Measurements from ENCODE around the gene N4BP3. TPM values are rescaled to one million over a fixed set of nuclear protein-coding genes. Genes with fewer than 3 reads are reported as not detected.

N4BP3 gene
- total and polyA plus RNA-seq, 2 of the 4 experiments (the other 2 are of a cell fraction), result 0.14 to 0.18 TPM

- Histone ChIP-seq H4K91ac (ENCODE audit: insufficient read depth, low read depth, low read length) (no peak overlapping the region), H3K9ac (ENCODE audit: low read depth, low read length) (no peak overlapping the region), H3K23ac (ENCODE audit: low read depth, low read length) (no peak overlapping the region), H4K5ac (ENCODE audit: low read depth, low read length) (no peak overlapping the region), H2BK120ac (ENCODE audit: low read depth, low read length) (no peak overlapping the region), H3K79me1 (ENCODE audit: low read depth in 1 of 2, low read length in 2 of 2) (no peaks in the 10 kb centered on the region), H2AK9ac (replicated peaks; ENCODE audit: low read depth, low read length, poor library complexity) (no peak overlapping the region), H2AFZ (replicated peaks; ENCODE audit: low read length, poor library complexity) (no peak overlapping the region), H3K4me2 (ENCODE audit: low read depth, low read length) (no peak overlapping the region), H2BK20ac (ENCODE audit: low read depth, low read length) (no peak overlapping the region), H3K27ac (ENCODE audit: insufficient read depth, low read length) (no peak overlapping the region), H3K56ac (ENCODE audit: extremely low read depth, insufficient read depth, low read length) (no peak overlapping the region), H3K18ac (ENCODE audit: low read depth, low read length) (no peak overlapping the region), H3K4me1 (ENCODE audit: control insufficient read depth, insufficient read depth, low read length) (no peaks in the 10 kb centered on the region), H3K4ac (ENCODE audit: low read depth, low read length) (no peak overlapping the region), H3K14ac (replicated peaks; ENCODE audit: low read depth, low read length) (no peak overlapping the region), H3K36me3 (ENCODE audit: control insufficient read depth, insufficient read depth, low read length) (no peaks in the 10 kb centered on the region), H3K4me3 (ENCODE audit: insufficient read depth, low read depth, low read length) (no peak overlapping the region), H3K9me1 (ENCODE audit: insufficient read depth, low read length) (no peaks in the 10 kb centered on the region), H2BK5ac (ENCODE audit: low read depth, low read length, poor library complexity, severe bottlenecking) (no peak overlapping the region), H4K20me1 (ENCODE audit: insufficient read depth, low read length) (no peaks in the 10 kb centered on the region), H4K8ac (ENCODE audit: low read depth in 2 of 2, low read length in 2 of 2) (no peak overlapping the region), H2BK15ac (ENCODE audit: low read depth, low read length) (no peak overlapping the region), H3K27me3 (ENCODE audit: control insufficient read depth, insufficient read depth, low read length) (peaks cover 25% of the 10 kb centered on the region), H2AK5ac (ENCODE audit: low read depth, low read length) (no peak overlapping the region), H3K9me3 (ENCODE audit: control insufficient read depth, insufficient read depth, low read length) (no peaks in the 10 kb centered on the region)
- no peak for DNase-seq
- no TSS peak for BruUV-seq (replicated peaks)
- in situ Hi-C loops (cut with MboI; ENCODE audit: low sequenced_read_pairs), result no loop called here
- 40% methylated on average over 1 of the region's 4 CpGs; no CpG with 5 or more reads in 1 of the 2 experiments for WGBS, 2 experiments (ENCODE audit: extremely low coverage in 2 of 2, insufficient read length in 1 of 2)
- POLR2A ChIA-PET (ENCODE audit: unreplicated experiment), result no interaction called here
- CTCF ChIA-PET, result no interaction called here
- no peak for ATAC-seq (ENCODE audit: low read depth)
- dilution Hi-C loops (cut with HindIII; ENCODE audit: low sequenced_read_pairs, unreplicated experiment), result no loop called here
- intact Hi-C loops (cut with micrococcal nuclease), result no loop called here
- no peak for TF ChIP-seq POLR2A (IDR thresholded peaks at IDR 0.05; ENCODE audit: low read depth, low read length)
- no peak for TF ChIP-seq RFX5 (IDR thresholded peaks at IDR 0.05; ENCODE audit: low read depth, low read length)
- TF ChIP-seq MAZ (IDR thresholded peaks at IDR 0.05; ENCODE audit: borderline replicate concordance, low read depth, low read length), result no peak
- TF ChIP-seq CEBPB (IDR thresholded peaks at IDR 0.05; ENCODE audit: low read depth, low read length), result no peak
- TF ChIP-seq FOS (IDR thresholded peaks at IDR 0.05; ENCODE audit: low read depth, low read length), result no peak
Observed at GRCh38 chr5:178106086-178106485, 7.2 kb upstream of the N4BP3 start.

Measured in IMR-90 (cell line).